Heart left ventricle (tissue), 13 donors: ENCODE results near the gene CST1.

Source experiments
- CTCF ChIP-seq, 12 donors: fragments of 200-600 bp; sonication (generic) in 4 of 12; IDR thresholded peaks; one replicate each; pipeline versions ENCODE4 v1.5.0 to v1.8.0; 2018 to 2022; ENCODE audit warnings: antibody characterized with exemption in 12 of 12, mild to moderate bottlenecking in 5 of 12
- POLR2A ChIP-seq, 2 donors: fragments of 450-650 bp; IDR thresholded peaks; one replicate each; pipeline ENCODE4 v1.6.1; 2017; ENCODE audit warnings: antibody characterized with exemption in 2 of 2, mild to moderate bottlenecking in 2 of 2, moderate library complexity in 2 of 2
- donor health status: ischemic (EF 13 %, LVEDD 7.1; RV severe dilation, severe dysfunction).
- donor health status: DM: no; HTN: yes; CAD: no.
- donor health status: DM: no; HTN: no; CAD: no.
- donor health status: ischemic (EF 25% LVEDD 6.9; RV normal size, moderate dysfunction).
- donor health status: ischemic (EF 25% LVEDD 5.7; RV mildly dilated, moderate dysfunction).
- donor health status: ischemic (EF 35%, LVEDD 5.7; RV mildly dilated, moderate dysfunction).
- donor health status: nonischemic (EF 11% LVEDD 7.7; RV severe dilation, severe dysfunction).
- donor health status: DM: yes; HTN: yes; CAD: no.
- donor health status: PGD.
- donor health status: ischemic (EF 29% LVEDD 5.4; RV normal size, mild dysfunction).
- donor health status: nonischemic (EF 23%, LVEDD 6.1; RV moderate dilation, normal function).

DNA sequence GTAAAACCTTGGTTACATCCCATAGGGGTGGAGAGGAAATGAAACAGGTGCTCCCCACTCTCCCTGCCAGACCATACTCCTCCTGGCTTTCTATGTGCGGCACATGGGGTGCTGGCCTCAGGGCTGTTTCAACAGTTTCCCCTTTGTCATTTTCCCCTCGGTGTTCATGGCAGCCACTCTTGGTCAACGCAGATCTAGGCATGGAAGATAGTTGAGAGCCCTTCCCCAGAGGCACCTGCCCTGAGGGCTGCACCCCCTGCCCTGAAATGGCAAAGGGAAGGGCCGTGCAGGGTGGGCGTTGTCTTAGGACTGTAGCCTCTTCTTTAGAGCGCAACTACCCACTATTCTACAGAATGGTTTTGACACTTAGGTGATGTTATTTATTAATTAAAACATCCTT lies 4.4 kb downstream of the CST1 start:
- TF ChIP-seq CTCF (IDR thresholded peaks at IDR 0.05) = no peak
- no peak for TF ChIP-seq POLR2A (IDR thresholded peaks at IDR 0.05)
